ENCODE results near the gene TADA3.

DNA sequence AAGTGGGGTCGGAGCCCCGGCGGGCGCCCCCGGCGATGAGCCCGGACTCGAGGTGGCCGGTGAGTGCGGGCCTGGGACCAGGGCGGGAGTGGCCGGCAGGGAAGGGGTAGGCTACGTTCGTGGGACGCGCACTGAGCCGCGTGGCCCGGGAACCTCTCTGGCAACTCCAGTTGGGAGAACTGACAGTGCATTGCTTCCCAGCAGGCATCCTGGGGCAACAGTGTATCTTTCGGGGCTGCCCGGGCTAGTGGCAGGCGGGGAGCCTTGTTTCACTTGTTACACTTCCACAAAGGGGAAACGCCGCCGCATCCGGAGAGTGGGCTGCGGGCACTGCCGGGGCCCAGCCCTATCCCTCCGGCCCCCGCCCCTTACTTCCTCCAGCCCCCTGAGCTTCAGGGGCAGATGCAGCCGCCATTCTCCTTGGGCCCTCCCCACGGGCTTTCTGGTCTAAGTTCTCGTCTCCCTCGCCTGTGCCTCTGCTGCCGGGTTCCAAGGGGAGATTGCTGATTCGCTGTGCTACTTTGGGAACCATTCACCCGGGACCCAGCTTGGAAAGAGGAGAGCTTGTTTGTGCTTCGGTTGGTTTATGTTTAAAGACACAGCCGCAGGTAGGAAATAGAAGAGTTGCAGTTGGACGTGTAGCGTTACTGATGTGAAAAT, 60.1 kb downstream of the TADA3 start:
- TF ChIP-seq TAF1 (IDR thresholded peaks at IDR 0.05; ENCODE audit: borderline replicate concordance, insufficient read depth, low read length) (no peak), SIN3A (IDR thresholded peaks at IDR 0.05; ENCODE audit: borderline replicate concordance, insufficient read depth, low read length) (no peak), POLR2AphosphoS5 (IDR thresholded peaks at IDR 0.05; ENCODE audit: low read depth, low read length) (no peak)
- TF ChIP-seq, protein P1, sequence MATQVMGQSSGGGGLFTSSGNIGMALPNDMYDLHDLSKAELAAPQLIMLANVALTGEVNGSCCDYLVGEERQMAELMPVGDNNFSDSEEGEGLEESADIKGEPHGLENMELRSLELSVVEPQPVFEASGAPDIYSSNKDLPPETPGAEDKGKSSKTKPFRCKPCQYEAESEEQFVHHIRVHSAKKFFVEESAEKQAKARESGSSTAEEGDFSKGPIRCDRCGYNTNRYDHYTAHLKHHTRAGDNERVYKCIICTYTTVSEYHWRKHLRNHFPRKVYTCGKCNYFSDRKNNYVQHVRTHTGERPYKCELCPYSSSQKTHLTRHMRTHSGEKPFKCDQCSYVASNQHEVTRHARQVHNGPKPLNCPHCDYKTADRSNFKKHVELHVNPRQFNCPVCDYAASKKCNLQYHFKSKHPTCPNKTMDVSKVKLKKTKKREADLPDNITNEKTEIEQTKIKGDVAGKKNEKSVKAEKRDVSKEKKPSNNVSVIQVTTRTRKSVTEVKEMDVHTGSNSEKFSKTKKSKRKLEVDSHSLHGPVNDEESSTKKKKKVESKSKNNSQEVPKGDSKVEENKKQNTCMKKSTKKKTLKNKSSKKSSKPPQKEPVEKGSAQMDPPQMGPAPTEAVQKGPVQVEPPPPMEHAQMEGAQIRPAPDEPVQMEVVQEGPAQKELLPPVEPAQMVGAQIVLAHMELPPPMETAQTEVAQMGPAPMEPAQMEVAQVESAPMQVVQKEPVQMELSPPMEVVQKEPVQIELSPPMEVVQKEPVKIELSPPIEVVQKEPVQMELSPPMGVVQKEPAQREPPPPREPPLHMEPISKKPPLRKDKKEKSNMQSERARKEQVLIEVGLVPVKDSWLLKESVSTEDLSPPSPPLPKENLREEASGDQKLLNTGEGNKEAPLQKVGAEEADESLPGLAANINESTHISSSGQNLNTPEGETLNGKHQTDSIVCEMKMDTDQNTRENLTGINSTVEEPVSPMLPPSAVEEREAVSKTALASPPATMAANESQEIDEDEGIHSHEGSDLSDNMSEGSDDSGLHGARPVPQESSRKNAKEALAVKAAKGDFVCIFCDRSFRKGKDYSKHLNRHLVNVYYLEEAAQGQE (IDR thresholded peaks at IDR 0.05; ENCODE audit: insufficient read depth in 1 of 2, low read depth in 2 of 2, low read length in 2 of 2): no peak

Data from PFSK-1 (cell line).